NCI-H460 (cell line): ENCODE data around the gene ATP5PD. TPM values are rescaled to one million over a fixed set of nuclear protein-coding genes. Genes with fewer than 3 reads are reported as not detected.

ENCODE experiments used
- DNase-seq: peaks from one replicate; pipeline ENCODE4 v3.0.0-alpha.2; 2016; ENCODE audit warnings: low read depth; ENCODE audit errors: extremely low read depth
- small RNA-seq, 2 experiments: library from RNA; depleted of rRNA; stranded (forward); fragments of <200 nt; gene quantifications; one replicate each; pipeline ENCODE3, GENCODE V24; 2014
- total RNA-seq: library from RNA; depleted of rRNA; stranded (reverse); fragments of >200 nt; shearing (Covaris generic); gene quantifications from 2 replicates; pipeline ENCODE4 v1.2.3, GENCODE V29; 2014; rRNA removed

ATP5PD gene
- total RNA-seq, 1 experiment from 2014 or later: 272 TPM

- no peak for DNase-seq
These were observed 44.6 kb downstream of the ATP5PD start for GRCh38 chr17:75001915-75002843.

- no peak for DNase-seq
These were observed 47.2 kb downstream of the ATP5PD start for GRCh38 chr17:74999523-74999922.

- no peak for DNase-seq
These were observed 48.0 kb downstream of the ATP5PD start for GRCh38 chr17:74998783-74999182.

- no peak for DNase-seq
These were observed 50.9 kb downstream of the ATP5PD start for GRCh38 chr17:74995847-74996246.

- DNase-seq: no peak
These were observed 52.3 kb downstream of the ATP5PD start for GRCh38 chr17:74994440-74994839.

GRCh38 chr17:74992223-74992622 lies 54.5 kb downstream of the ATP5PD start:
- DNase-seq: no peak

GRCh38 chr17:74990581-74991105 lies 56.1 kb downstream of the ATP5PD start:
- no peak for DNase-seq

Small RNA genes lying within 50 kb of the gene (small RNA-seq; reads per million reads assigned to genes)
- 0 reads per million in 2 experiments for gene AC111186.1
- 0 reads per million in 2 experiments for gene RF00019
- 0 reads per million in 2 experiments for gene RN7SL573P
- 0 reads per million in 2 experiments for gene RNU6-362P

Other genes with a start within 250 kb of the ATP5PD start
- not detected in 2 replicates for gene GRIN2C, start 187.1 kb downstream of the ATP5PD start, total RNA-seq
- gene FDXR, start 174.0 kb downstream of the ATP5PD start, total RNA-seq: 35.0 and 36.9 TPM in 2 replicates
- gene FADS6, start 153.3 kb downstream of the ATP5PD start, total RNA-seq: not detected in 2 replicates
- gene USH1G, start 123.7 kb downstream of the ATP5PD start, total RNA-seq: not detected in 2 replicates
- not detected in 2 replicates for gene OTOP2, start 122.7 kb downstream of the ATP5PD start, total RNA-seq
- not detected in 2 replicates for gene OTOP3, start 111.1 kb downstream of the ATP5PD start, total RNA-seq
- gene HID1, start 74.2 kb downstream of the ATP5PD start, total RNA-seq: 5.0 and 8.2 TPM in 2 replicates
- gene CDR2L, start 59.3 kb downstream of the ATP5PD start, total RNA-seq: 15.6 and 18.0 TPM in 2 replicates
- gene MRPL58, start 34.3 kb downstream of the ATP5PD start, total RNA-seq: 87.5 and 91.5 TPM in 2 replicates
- 22.9 and 28.0 TPM in 2 replicates for gene KCTD2, start 256 bp upstream of the ATP5PD start, total RNA-seq
- gene SLC16A5, start 41.0 kb upstream of the ATP5PD start, total RNA-seq: 19.8 and 20.0 TPM in 2 replicates
- 9.1 and 14.3 TPM in 2 replicates for gene ARMC7, start 63.0 kb upstream of the ATP5PD start, total RNA-seq
- 107 and 114 TPM in 2 replicates for gene NT5C, start 84.8 kb upstream of the ATP5PD start, total RNA-seq
- gene JPT1, start 107.5 kb upstream of the ATP5PD start, total RNA-seq: 454 and 510 TPM in 2 replicates
- 136 and 142 TPM in 2 replicates for gene SUMO2, start 136.0 kb upstream of the ATP5PD start, total RNA-seq
- gene NUP85, start 158.7 kb upstream of the ATP5PD start, total RNA-seq: 46.6 and 51.0 TPM in 2 replicates
- 11.9 and 16.8 TPM in 2 replicates for gene GGA3, start 214.6 kb upstream of the ATP5PD start, total RNA-seq
- 82.2 and 89.4 TPM in 2 replicates for gene MRPS7, start 214.9 kb upstream of the ATP5PD start, total RNA-seq
- 33.9 and 37.9 TPM in 2 replicates for gene MIF4GD, start 224.3 kb upstream of the ATP5PD start, total RNA-seq
- 18.5 and 20.0 TPM in 2 replicates for gene SLC25A19, start 242.5 kb upstream of the ATP5PD start, total RNA-seq